Measurements from ENCODE around the gene LMTK2.

The LMTK2 gene

DNA sequence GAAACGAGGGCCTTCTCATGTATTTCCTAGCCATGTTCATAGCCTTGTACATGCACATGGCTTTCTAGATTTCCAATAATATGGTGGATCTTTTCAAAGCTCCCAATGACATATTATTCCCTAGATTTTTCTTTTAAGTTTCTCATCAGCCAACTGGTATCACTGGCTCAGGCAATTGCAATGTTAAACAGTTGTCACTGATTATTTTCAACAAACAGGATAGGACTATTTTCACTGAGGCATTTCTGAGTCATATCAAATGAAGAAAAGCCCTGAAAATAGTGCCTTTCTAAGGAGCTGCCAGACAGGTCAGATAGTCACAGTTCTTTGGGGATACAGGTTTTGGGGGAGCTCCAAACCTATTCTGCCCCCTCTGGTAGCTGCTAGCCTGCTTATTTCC is 4.5 kb upstream of the LMTK2 start:
- FAIRE-seq, result no peak

DNA sequence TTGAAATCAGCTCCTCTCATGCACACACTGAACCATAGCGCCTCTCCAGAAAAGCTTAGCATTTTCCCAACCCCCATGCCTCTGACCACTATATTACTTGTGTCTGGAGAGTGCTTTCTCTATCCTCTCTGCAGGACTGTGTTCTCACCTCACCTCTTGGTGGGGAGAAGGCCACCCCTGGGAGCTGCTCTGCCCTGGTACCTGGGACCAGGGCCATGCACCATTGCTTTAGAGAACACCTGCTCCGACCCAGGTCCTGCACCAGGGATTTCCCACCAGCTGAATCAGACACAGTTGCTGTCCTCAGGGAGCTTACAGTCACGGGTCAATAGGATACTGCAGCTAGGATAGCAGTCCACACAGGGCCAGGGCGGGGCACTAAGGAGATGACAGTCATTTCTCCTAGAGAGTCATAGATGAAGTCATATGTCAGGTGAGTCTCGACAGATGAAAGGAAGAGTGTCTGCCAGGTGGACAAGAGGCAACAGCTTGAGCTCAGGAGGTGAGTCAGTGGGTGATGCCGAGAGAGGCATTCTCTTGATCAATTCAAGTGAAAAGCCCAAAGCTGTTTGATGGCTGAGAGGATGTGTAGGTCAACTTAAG is 619 bp upstream of the LMTK2 start:
- DNase-seq (ENCODE audit: insufficient read length, low spot score) (no peak), FAIRE-seq (no peak)
- TF ChIP-seq CTCF (IDR thresholded peaks at IDR 0.05; ENCODE audit: insufficient read depth, missing control alignments), result no peak

More for the DNA sequence above, 4.5 kb upstream of the LMTK2 start:
- TF ChIP-seq CTCF (IDR thresholded peaks at IDR 0.05; ENCODE audit: insufficient read depth, missing control alignments), result no peak
- DNase-seq (ENCODE audit: insufficient read length, low spot score), result no peak

DNA sequence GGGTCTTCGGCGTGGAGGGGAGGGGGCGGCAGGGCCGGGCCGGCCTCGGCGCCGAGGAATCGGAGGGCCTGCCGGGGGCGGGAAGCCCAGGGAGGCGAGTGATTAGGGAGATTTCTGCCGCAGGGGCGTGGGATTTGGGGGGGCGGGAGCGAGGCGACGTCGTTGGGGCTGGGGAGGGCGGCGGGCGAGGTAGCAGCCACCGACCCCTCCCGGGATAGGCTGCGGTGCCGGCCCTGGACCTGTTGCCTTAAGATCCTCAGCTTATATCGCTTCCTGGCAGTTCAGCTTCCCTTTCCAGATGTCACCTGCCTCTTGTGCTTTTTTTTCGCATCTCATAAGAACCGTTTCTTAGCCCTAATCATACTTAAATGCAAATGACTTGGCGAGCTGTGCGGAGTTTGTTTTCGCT is 655 bp downstream of the LMTK2 start:
- DNase-seq (ENCODE audit: insufficient read length, low spot score) (no peak), FAIRE-seq (no peak)
- no peak for TF ChIP-seq CTCF (IDR thresholded peaks at IDR 0.05; ENCODE audit: insufficient read depth, missing control alignments)

DNA sequence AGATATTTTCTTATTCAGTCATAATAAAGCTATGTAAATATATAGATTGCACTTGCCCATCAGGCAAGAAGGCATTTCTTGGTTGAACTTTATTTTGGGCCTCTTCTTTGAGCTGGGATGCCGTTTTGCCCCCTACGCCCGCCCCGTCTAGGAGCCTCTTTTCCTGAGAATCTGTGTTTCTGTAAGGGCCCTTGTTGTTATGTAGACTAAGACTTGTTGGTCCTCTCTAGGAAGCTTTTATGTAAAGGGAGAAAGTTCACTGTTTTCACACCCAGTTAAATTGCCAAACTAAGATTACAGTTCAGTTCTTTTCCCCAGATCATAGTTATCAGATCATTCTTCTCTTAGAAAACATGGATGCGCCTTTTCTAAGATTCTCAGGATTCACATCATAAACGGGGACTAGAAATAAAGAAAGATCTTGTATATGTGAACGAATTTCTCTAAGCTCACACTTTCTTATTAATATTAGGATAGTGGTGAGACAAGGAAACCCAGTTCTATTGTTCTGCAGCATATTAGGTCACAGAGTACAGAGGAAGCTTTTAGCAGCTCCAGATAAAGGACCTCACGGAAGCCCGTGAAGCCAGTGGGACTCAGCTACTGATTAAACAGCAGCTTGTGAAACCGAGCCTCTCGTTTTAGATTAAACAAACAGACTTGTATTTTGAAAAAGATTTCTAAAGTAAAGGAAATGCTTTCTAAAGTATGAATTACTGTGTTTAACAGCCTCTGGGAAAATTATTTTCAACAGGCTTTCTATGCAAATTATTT is 3.8 kb downstream of the LMTK2 start:
- DNase-seq (ENCODE audit: insufficient read length, low spot score) (no peak), FAIRE-seq (no peak)
- TF ChIP-seq CTCF (IDR thresholded peaks at IDR 0.05; ENCODE audit: insufficient read depth, missing control alignments), result no peak

GRCh38 chr7:98112077-98112476 is 5.4 kb downstream of the LMTK2 start:
- TF ChIP-seq CTCF (IDR thresholded peaks at IDR 0.05; ENCODE audit: insufficient read depth, missing control alignments), result no peak
- DNase-seq (ENCODE audit: insufficient read length, low spot score) (no peak), FAIRE-seq (no peak)

DNA sequence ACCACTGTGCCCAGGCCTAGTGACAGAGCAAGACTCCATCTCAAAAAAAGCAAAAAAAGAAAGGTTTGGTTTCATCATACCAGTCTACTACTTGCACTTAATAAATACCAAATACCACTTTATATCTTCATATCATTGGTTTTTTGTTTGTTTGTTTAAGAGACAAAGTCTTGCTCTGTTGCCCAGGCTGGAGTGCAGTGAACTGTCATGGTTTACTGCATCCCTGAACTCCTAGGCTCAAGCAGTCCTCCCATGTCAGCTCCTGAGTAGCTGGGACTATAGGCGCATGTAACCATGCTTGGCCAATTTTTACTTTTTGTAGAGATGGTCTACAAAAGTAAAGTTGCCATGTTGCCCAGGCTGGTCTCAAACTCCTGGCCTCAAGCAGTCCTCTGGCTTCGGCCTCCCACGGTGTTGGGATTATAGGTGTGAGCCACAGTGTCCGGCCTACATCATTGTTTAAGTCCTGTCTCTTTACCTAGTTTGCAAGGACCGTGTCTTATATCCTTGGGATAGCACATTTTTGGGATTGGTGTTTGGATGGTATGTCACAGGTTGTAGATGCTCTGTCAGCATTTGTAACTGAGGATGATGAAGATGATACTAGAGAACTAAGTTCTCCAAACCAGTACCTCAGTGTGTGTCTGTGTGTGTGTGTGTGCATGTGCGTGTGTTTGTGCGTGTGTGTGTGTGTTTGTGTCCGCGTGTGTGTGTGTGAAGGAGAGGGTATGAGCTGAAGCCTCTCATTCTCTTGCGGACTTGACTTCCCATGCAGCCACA is 9.3 kb downstream of the LMTK2 start:
- TF ChIP-seq CTCF (IDR thresholded peaks at IDR 0.05; ENCODE audit: insufficient read depth, missing control alignments), result no peak
- no peak for DNase-seq (ENCODE audit: insufficient read length, low spot score)
- no peak for FAIRE-seq

Measured in D721Med (cell line).